Heart left ventricle (tissue), 13 donors: ENCODE data around the gene KLHDC7B.

Source experiments
- POLR2A ChIP-seq, 2 donors: fragments of 450-650 bp; IDR thresholded peaks; one replicate each; pipeline ENCODE4 v1.6.1; 2017; ENCODE audit warnings: antibody characterized with exemption in 2 of 2, mild to moderate bottlenecking in 2 of 2, moderate library complexity in 2 of 2
- TF ChIP-seq, protein P1 (sequence below), 12 donors: fragments of 200-600 bp; sonication (generic) in 4 of 12; IDR thresholded peaks; one replicate each; pipeline versions ENCODE4 v1.5.0 to v1.8.0; 2018 to 2022; ENCODE audit warnings: antibody characterized with exemption in 12 of 12, mild to moderate bottlenecking in 5 of 12
- donor health status: ischemic (EF 13 %, LVEDD 7.1; RV severe dilation, severe dysfunction).
- donor health status: DM: no; HTN: yes; CAD: no.
- donor health status: DM: no; HTN: no; CAD: no.
- donor health status: ischemic (EF 25% LVEDD 6.9; RV normal size, moderate dysfunction).
- donor health status: ischemic (EF 25% LVEDD 5.7; RV mildly dilated, moderate dysfunction).
- donor health status: ischemic (EF 35%, LVEDD 5.7; RV mildly dilated, moderate dysfunction).
- donor health status: nonischemic (EF 11% LVEDD 7.7; RV severe dilation, severe dysfunction).
- donor health status: DM: yes; HTN: yes; CAD: no.
- donor health status: PGD.
- donor health status: ischemic (EF 29% LVEDD 5.4; RV normal size, mild dysfunction).
- donor health status: nonischemic (EF 23%, LVEDD 6.1; RV moderate dilation, normal function).

DNA sequence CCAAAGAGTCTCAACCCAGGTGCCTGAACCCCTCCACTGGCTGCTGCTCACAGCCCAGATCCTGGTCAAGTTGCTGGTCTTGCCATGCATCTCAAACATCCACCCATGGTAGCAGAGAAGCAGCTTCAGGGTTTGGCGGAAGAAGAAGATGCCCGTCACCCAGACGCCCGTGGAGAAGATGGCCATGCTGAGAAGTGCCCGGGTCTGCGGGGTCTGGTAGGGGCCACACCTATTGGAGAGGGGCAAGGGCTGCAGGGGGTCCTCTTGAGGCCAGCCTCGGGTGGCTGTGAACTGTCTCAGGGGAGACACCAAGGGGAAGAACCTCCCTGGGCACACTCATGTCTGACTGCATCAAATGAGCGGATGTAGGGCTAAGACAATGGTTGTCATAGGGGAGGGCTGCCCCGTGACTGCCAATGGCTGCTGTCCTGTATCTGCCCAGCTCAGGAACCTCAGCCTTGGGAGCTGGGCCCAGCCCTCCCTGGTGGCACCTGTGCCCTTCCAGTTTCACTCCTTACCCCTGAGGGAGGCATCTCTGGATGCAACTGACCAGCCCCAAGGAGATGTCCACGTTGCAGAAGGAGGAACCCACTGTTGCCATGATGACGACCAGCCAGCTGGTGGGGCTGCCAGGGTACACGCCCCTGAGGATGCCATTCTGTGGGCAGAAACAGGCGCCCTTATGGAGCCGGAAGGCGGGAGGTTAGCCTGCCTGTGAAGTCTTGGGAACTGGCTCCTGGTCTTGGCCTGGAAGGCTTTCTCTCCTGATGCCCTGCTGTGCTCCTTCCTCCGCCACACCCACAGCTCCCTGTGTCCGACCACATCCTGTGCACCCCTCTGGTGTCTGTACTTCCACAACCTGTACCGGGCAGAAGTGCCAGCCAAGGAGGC, 31.4 kb downstream of the KLHDC7B start:
- TF ChIP-seq, protein P1, sequence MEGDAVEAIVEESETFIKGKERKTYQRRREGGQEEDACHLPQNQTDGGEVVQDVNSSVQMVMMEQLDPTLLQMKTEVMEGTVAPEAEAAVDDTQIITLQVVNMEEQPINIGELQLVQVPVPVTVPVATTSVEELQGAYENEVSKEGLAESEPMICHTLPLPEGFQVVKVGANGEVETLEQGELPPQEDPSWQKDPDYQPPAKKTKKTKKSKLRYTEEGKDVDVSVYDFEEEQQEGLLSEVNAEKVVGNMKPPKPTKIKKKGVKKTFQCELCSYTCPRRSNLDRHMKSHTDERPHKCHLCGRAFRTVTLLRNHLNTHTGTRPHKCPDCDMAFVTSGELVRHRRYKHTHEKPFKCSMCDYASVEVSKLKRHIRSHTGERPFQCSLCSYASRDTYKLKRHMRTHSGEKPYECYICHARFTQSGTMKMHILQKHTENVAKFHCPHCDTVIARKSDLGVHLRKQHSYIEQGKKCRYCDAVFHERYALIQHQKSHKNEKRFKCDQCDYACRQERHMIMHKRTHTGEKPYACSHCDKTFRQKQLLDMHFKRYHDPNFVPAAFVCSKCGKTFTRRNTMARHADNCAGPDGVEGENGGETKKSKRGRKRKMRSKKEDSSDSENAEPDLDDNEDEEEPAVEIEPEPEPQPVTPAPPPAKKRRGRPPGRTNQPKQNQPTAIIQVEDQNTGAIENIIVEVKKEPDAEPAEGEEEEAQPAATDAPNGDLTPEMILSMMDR (IDR thresholded peaks at IDR 0.05), result no peak
- no peak for TF ChIP-seq POLR2A (IDR thresholded peaks at IDR 0.05)
